A549 (cell line): Measurements from ENCODE around the gene NTN1. TPM values are rescaled to one million over a fixed set of nuclear protein-coding genes. Genes with fewer than 3 reads are reported as not detected.
"Not testable (repeated sequence)": the region's sequence is repeated elsewhere in the genome, so short reads cannot be mapped to it uniquely, and the experiment has no call there.

ENCODE experiments used
- ATAC-seq, 2 experiments: fragments of 200-7000 bp in 1 of 2; fragments of >200 bp in 1 of 2; cut with Nextera tagmentation in 1 of 2; cut with Tn5 transposase in 1 of 2; 3 replicates each; pipeline versions ENCODE4 v1.8.0 to v1.9.1; 2018 to 2020; ENCODE audit warnings: mild to moderate bottlenecking in 1 of 2, moderate library complexity in 1 of 2
- CTCF ChIA-PET: fragments of 300-600 bp; sonication (Branson Sonifier 250); formaldehyde crosslinking; extraction: SDS; loops from one replicate; lab custom pipeline; 2021; ENCODE audit warnings: antibody characterized with exemption, inconsistent platforms; lab: Yijun Ruan, JAX
- POLR2A ChIA-PET: fragments of 350-600 bp; formaldehyde crosslinking; extraction: SDS; loops from one replicate; lab custom pipeline; 2021; ENCODE audit warnings: antibody characterized with exemption, inconsistent platforms; lab: Yijun Ruan, JAX
- DNase-seq, 2 experiments: peaks; one replicate each; pipeline versions ENCODE4 v3.0.0 to v3.0.0-alpha.2; 2011 to 2016; ENCODE audit warnings: low read depth in 1 of 2, low spot score in 1 of 2
- FAIRE-seq: peaks from 2 replicates; lab custom pipeline; 2011; peaks lifted over from hg19 to GRCh38; lab: Jason Lieb, UNC
- H3K27ac ChIP-seq, 2 experiments: fragments of >200 bp; sonication (Bioruptor Twin); formaldehyde crosslinking; 3 replicates each; pipeline ENCODE4 v1.5.1; 2016 to 2017
- H3K4me1 ChIP-seq: fragments of >200 bp; sonication (Bioruptor Twin); formaldehyde crosslinking; 3 replicates; pipeline ENCODE4 v1.6.1; 2016
- H3K4me2 ChIP-seq: fragments of >200 bp; sonication (Bioruptor Twin); formaldehyde crosslinking; 3 replicates; pipeline ENCODE4 v1.6.1; 2016
- H3K4me3 ChIP-seq: fragments of >200 bp; sonication (Bioruptor Twin); formaldehyde crosslinking; 3 replicates; pipeline ENCODE4 v1.5.1; 2016
- H3K9me3 ChIP-seq: fragments of >200 bp; sonication (Bioruptor Twin); formaldehyde crosslinking; 3 replicates; pipeline ENCODE4 v1.6.1; 2016
- ATOH8 ChIP-seq: fragments of 250-450 bp; sonication (Bioruptor Pico); IDR thresholded peaks from 2 replicates; pipeline ENCODE4 v1.5.0; 2020; ENCODE audit warnings: low read depth, mild to moderate bottlenecking, moderate library complexity
- BHLHE40 ChIP-seq: IDR thresholded peaks from 2 replicates; pipeline ENCODE4 v1.6.1; 2012; ENCODE audit warnings: low read depth, low read length, inconsistent platforms
- CHD4 ChIP-seq: fragments of 200-600 bp; sonication (generic); IDR thresholded peaks from 2 replicates; pipeline ENCODE4 v1.6.1; 2016; ENCODE audit warnings: antibody characterized with exemption, mild to moderate bottlenecking, borderline replicate concordance
- CTCF ChIP-seq: fragments of >200 bp; sonication (Bioruptor Twin); formaldehyde crosslinking; IDR thresholded peaks from 3 replicates; pipeline ENCODE4 v1.5.1; 2016
- E2F6 ChIP-seq: IDR thresholded peaks from 2 replicates; pipeline ENCODE4 v1.6.1; 2012; ENCODE audit warnings: low read depth, borderline replicate concordance
- EHMT2 ChIP-seq: fragments of 200-600 bp; sonication (generic); IDR thresholded peaks from 2 replicates; pipeline ENCODE4 v1.6.1; 2016; ENCODE audit warnings: antibody characterized with exemption, low read depth, mild to moderate bottlenecking, moderate library complexity
- ELK1 ChIP-seq: fragments of 150-350 bp; IDR thresholded peaks from 2 replicates; pipeline ENCODE4 v1.6.1; 2014; ENCODE audit warnings: low read depth, mild to moderate bottlenecking, low read length
- FOXS1 ChIP-seq: fragments of 250-450 bp; sonication (Bioruptor Pico); IDR thresholded peaks from 2 replicates; pipeline ENCODE4 v1.5.0; 2020; ENCODE audit warnings: mild to moderate bottlenecking, moderate library complexity
- HDAC2 ChIP-seq: fragments of 200-600 bp; sonication (generic); IDR thresholded peaks from 2 replicates; pipeline ENCODE4 v1.6.1; 2016
- HMGXB4 ChIP-seq: fragments of 250-450 bp; sonication (Bioruptor Pico); IDR thresholded peaks from 2 replicates; pipeline ENCODE4 v1.5.0; 2021; ENCODE audit warnings: mild to moderate bottlenecking, moderate library complexity, borderline replicate concordance
- MAX ChIP-seq: IDR thresholded peaks from 2 replicates; pipeline ENCODE4 v1.6.1; 2012
- NPAS2 ChIP-seq: fragments of 250-450 bp; sonication (Bioruptor Pico); IDR thresholded peaks from 2 replicates; pipeline ENCODE4 v1.8.0; 2022; ENCODE audit warnings: mild to moderate bottlenecking, moderate library complexity, borderline replicate concordance
- POLR2A ChIP-seq: IDR thresholded peaks from 2 replicates; pipeline ENCODE4 v1.6.1; 2012; ENCODE audit warnings: mild to moderate bottlenecking, low read length
- SMC3 ChIP-seq: fragments of >200 bp; sonication (Bioruptor Twin); formaldehyde crosslinking; IDR thresholded peaks from 3 replicates; pipeline ENCODE4 v1.6.1; 2018; ENCODE audit warnings: inconsistent platforms
- TFCP2L1 ChIP-seq: fragments of 250-450 bp; sonication (Bioruptor Pico); IDR thresholded peaks from 2 replicates; pipeline ENCODE4 v1.5.0; 2021; ENCODE audit warnings: mild to moderate bottlenecking
- WGBS: methylation state at CpG from one replicate; pipeline ENCODE4 v1.1.6; 2017; ENCODE audit errors: missing lambda C conversion rate; 5-methylcytosine and 5-hydroxymethylcytosine counted together
- polyA plus RNA-seq, 4 experiments: library from polyadenylated mRNA; depleted of rRNA in 3 of 4; stranded (reverse); fragments of >200 nt; fragmentation: RNase III in 1 of 4; extraction: RNeasy Plus Mini Kit Qiagen cat#74134 plus additional on column Dnase treatment in 1 of 4; gene quantifications; 2 replicates in 3 of 4; 3 replicates in 1 of 4; pipeline ENCODE4 v1.2.3, GENCODE V29; 2011 to 2017

Gene NTN1
- polyA plus RNA-seq, 2 of the 4 experiments (the other 2 are of a cell fraction): 0.12 to 0.13 TPM

GRCh38 chr17:8979715-8980114, 41.6 kb upstream of the NTN1 start:
- Histone ChIP-seq H3K4me2 (no peak overlapping the region), H3K4me1 (no peaks in the 10 kb centered on the region), H3K27ac (no peak overlapping the region), H3K4me3 (no peak overlapping the region), H3K9me3 (peaks cover 11% of the 10 kb centered on the region; the same call in 1 of the 3 replicates)
- no peak for FAIRE-seq
- ChIA-PET CTCF (no interaction called here), POLR2A (no interaction called here)
- DNase-seq: no peak
- no peak for TF ChIP-seq ATOH8 (CRISPR knock-in tag)
- ATAC-seq: no peak

- ATAC-seq (no peak), DNase-seq (no peak), FAIRE-seq (no peak)
- Histone ChIP-seq H3K9me3 (peaks cover 18% of the 10 kb centered on the region; the same call in 1 of the 3 replicates), H3K4me3 (no peak overlapping the region), H3K27ac (no peak overlapping the region), H3K4me2 (no peak overlapping the region), H3K4me1 (no peaks in the 10 kb centered on the region)
- 84% methylated on average over 2 of the region's 2 CpGs for WGBS
- TF ChIP-seq CTCF: no peak
- TF ChIP-seq NPAS2 (CRISPR knock-in tag): no peak
- TF ChIP-seq FOXS1: no peak
- no peak for TF ChIP-seq E2F6
- TF ChIP-seq MAX: no peak
- TF ChIP-seq HMGXB4 (CRISPR knock-in tag): no peak
- TF ChIP-seq BHLHE40: no peak
- no peak for TF ChIP-seq SMC3
- TF ChIP-seq TFCP2L1 (CRISPR knock-in tag): no peak
- no peak for TF ChIP-seq CHD4
- TF ChIP-seq ELK1: no peak
- TF ChIP-seq EHMT2: no peak
- no peak for TF ChIP-seq HDAC2
- TF ChIP-seq POLR2A: no peak
- ChIA-PET CTCF (interaction anchor here (1.5 to 1.7 kb wide), 2 partner anchors 17 to 93 kb away, joined by 3 to 5 read pairs; no protein-coding TSS in a partner anchor), POLR2A (no interaction called here)
Measured at GRCh38 chr17:8981443-8981842, 39.9 kb upstream of the NTN1 start.

- H3K4me2 ChIP-seq, ATAC-seq, DNase-seq, H3K4me1 ChIP-seq, H3K27ac ChIP-seq, POLR2A ChIA-PET, FAIRE-seq, H3K4me3 ChIP-seq, H3K9me3 ChIP-seq: not testable (repeated sequence)
- CTCF ChIA-PET: interaction anchor here (1.1 to 1.9 kb wide), 4 partner anchors 8 to 502 kb away, joined by 3 to 7 read pairs (median 6); no protein-coding TSS in a partner anchor
- 29% methylated on average over 5 of the region's 5 CpGs for WGBS
Measured at GRCh38 chr17:8984225-8984624, 37.1 kb upstream of the NTN1 start.
